CD14-positive monocyte (primary cell): Measurements from ENCODE around the gene ARHGAP30. TPM values are rescaled to one million over a fixed set of nuclear protein-coding genes. Genes with fewer than 3 reads are reported as not detected.

Experiments
- DNase-seq, 3 donors: peaks; one replicate each; pipeline ENCODE4 v3.0.0-alpha.2; 2011 to 2022
- H2AFZ ChIP-seq: 2 replicates; pipeline ENCODE4 v1.6.0; 2012; ENCODE audit warnings: mild to moderate bottlenecking, low read depth, low read length, inconsistent platforms; ENCODE audit not compliant: insufficient read depth, poor library complexity, severe bottlenecking
- H3K27ac ChIP-seq, 2 donors: 1 replicate in 1 of 2; 2 replicates in 1 of 2; pipeline ENCODE4 v1.5.1; 2012 to 2013; ENCODE audit warnings: low read length in 2 of 2, control low read depth in 1 of 2, inconsistent platforms in 1 of 2, low read depth in 1 of 2, mild to moderate bottlenecking in 1 of 2
- H3K27me3 ChIP-seq, 2 donors: one replicate each; pipeline versions ENCODE4 v1.6.0 to v1.6.1; 2011 to 2013; ENCODE audit warnings: low read length in 2 of 2; ENCODE audit not compliant: control insufficient read depth in 2 of 2, insufficient read depth in 2 of 2
- H3K36me3 ChIP-seq, 2 donors: replicated peaks in 1 of 2; 1 replicate in 1 of 2; 2 replicates in 1 of 2; pipeline versions ENCODE4 v1.5.1 to v1.6.1; 2012 to 2013; ENCODE audit warnings: low read length in 2 of 2, control low read depth in 1 of 2, inconsistent platforms in 1 of 2, mild to moderate bottlenecking in 1 of 2; ENCODE audit not compliant: insufficient read depth in 2 of 2, control insufficient read depth in 1 of 2
- H3K4me1 ChIP-seq, 2 donors: 1 replicate in 1 of 2; 2 replicates in 1 of 2; pipeline versions ENCODE4 v1.5.1 to v1.6.1; 2012 to 2013; ENCODE audit warnings: low read length in 2 of 2, control low read depth in 1 of 2, inconsistent platforms in 1 of 2, mild to moderate bottlenecking in 1 of 2, moderate library complexity in 1 of 2; ENCODE audit not compliant: insufficient read depth in 2 of 2, control insufficient read depth in 1 of 2
- H3K4me2 ChIP-seq: replicated peaks from 2 replicates; pipeline ENCODE3; 2012; ENCODE audit warnings: low read length, moderate library complexity, mild to moderate bottlenecking; ENCODE audit not compliant: poor library complexity, severe bottlenecking; ENCODE audit errors: extremely low read depth
- H3K4me3 ChIP-seq, 3 experiments: fragments of 200-600 bp in 1 of 3; sonication (generic) in 1 of 3; replicated peaks in 1 of 3; 1 replicate in 2 of 3; 2 replicates in 1 of 3; pipeline ENCODE4 v1.5.1; 2011 to 2013; ENCODE audit warnings: low read length in 3 of 3, mild to moderate bottlenecking in 3 of 3, control low read depth in 2 of 3, low read depth in 2 of 3, inconsistent platforms in 1 of 3, moderate library complexity in 1 of 3
- H3K79me2 ChIP-seq: 2 replicates; pipeline ENCODE4 v1.6.0; 2012; ENCODE audit warnings: mild to moderate bottlenecking, control low read depth, inconsistent platforms, low read length, moderate library complexity; ENCODE audit not compliant: insufficient read depth
- H3K9ac ChIP-seq: 2 replicates; pipeline ENCODE4 v1.6.0; 2017; ENCODE audit warnings: low read length, mild to moderate bottlenecking; ENCODE audit not compliant: insufficient read depth, poor library complexity, severe bottlenecking
- H3K9me3 ChIP-seq, 2 donors: replicated peaks in 1 of 2; 1 replicate in 1 of 2; 2 replicates in 1 of 2; pipeline versions ENCODE4 v1.5.1 to v1.6.1; 2012 to 2013; ENCODE audit warnings: low read length in 2 of 2, control low read depth in 1 of 2; ENCODE audit not compliant: control insufficient read depth in 1 of 2, insufficient read depth in 1 of 2
- H4K20me1 ChIP-seq: 2 replicates; pipeline ENCODE4 v1.6.0; 2012; ENCODE audit warnings: mild to moderate bottlenecking, low read length, control low read depth, moderate library complexity; ENCODE audit not compliant: insufficient read depth
- H3K27ac Mint-ChIP-seq, 7 donors: one replicate each; pipeline ENCODE4 v1.8.0; 2020; ENCODE audit warnings: mild to moderate bottlenecking in 7 of 7, mixed read lengths in 7 of 7, moderate library complexity in 6 of 7, inconsistent platforms in 2 of 7
- H3K27me3 Mint-ChIP-seq, 3 donors: one replicate each; pipeline ENCODE4 v1.8.0; 2021 to 2022; ENCODE audit warnings: low read depth in 3 of 3, mild to moderate bottlenecking in 3 of 3, mixed read lengths in 3 of 3, moderate library complexity in 3 of 3, inconsistent platforms in 1 of 3
- H3K36me3 Mint-ChIP-seq, 2 donors: one replicate each; pipeline ENCODE4 v1.8.0; 2020; ENCODE audit warnings: mixed read lengths in 2 of 2, inconsistent platforms in 1 of 2, mild to moderate bottlenecking in 1 of 2
- H3K4me1 Mint-ChIP-seq: one replicate; pipeline ENCODE4 v1.8.0; 2020; ENCODE audit warnings: mild to moderate bottlenecking, mixed read lengths
- H3K4me3 Mint-ChIP-seq, 2 donors: one replicate each; pipeline ENCODE4 v1.8.0; 2020; ENCODE audit warnings: mild to moderate bottlenecking in 2 of 2, mixed read lengths in 2 of 2, moderate library complexity in 1 of 2
- H3K9me3 Mint-ChIP-seq, 7 donors: one replicate each; pipeline ENCODE4 v1.8.0; 2020 to 2022; ENCODE audit warnings: mixed read lengths in 7 of 7, mild to moderate bottlenecking in 6 of 7, moderate library complexity in 6 of 7, inconsistent platforms in 2 of 7
- CTCF ChIP-seq: fragments of 200-600 bp; IDR thresholded peaks from one replicate; pipeline ENCODE4 v1.8.0; 2022; ENCODE audit warnings: antibody characterized with exemption, mild to moderate bottlenecking
- WGBS: methylation state at CpG from one replicate; pipeline ENCODE4 v1.1.5; 2013; ENCODE audit warnings: missing lambda C conversion rate; ENCODE audit not compliant: insufficient coverage; 5-methylcytosine and 5-hydroxymethylcytosine counted together
- intact Hi-C, 2 donors: fragments of 100-400 bp; cut with micrococcal nuclease; formaldehyde crosslinking; loops; one replicate each; pipeline versions ENCODE4 v1.15.0 to v1.15.1; 2023
- polyA plus RNA-seq, 3 donors: library from polyadenylated mRNA; depleted of rRNA in 1 of 3; unstranded in 2 of 3; stranded (reverse) in 1 of 3; fragments of 300-500 nt in 2 of 3; fragments of >200 nt in 1 of 3; fragmentation: Illumina TruSeq in 2 of 3; gene quantifications; 1 replicate in 2 of 3; 2 replicates in 1 of 3; pipeline ENCODE4 v1.2.3, GENCODE V29; 2012 to 2021

ARHGAP30 gene
- polyA plus RNA-seq, 3 donors, result 101 to 140 (median 129) TPM

DNA sequence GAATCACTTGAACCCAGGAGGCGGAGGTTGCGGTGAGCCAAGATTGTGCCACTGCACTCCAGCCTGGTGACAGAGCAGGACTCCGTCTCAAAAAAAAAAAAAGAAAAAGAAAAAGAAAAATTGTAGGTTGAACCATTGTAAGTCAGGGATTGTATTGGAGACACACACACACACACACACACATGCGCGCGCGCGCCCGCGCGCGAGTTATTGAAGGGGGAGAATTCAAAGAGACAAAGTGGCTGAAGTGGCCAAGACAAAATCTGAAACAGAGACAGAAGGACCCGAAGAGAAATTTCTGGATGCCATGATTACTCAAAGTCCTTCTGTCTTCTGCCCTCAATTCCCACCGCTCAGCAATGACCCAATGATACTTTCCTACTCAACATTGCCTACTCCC, 24.8 kb upstream of the ARHGAP30 start:
- Histone ChIP-seq H4K20me1 (no peaks in the 10 kb centered on the region), H3K4me2 (no peak overlapping the region), H3K79me2 (no peaks in the 10 kb centered on the region), H3K9ac (no peak overlapping the region), H3K27me3 (peaks cover 0 to 7% of the 10 kb centered on the region in 2 donors), H3K4me1 (peaks cover 37 to 44% of the 10 kb centered on the region in 2 donors), H3K9me3 (no peaks in the 10 kb centered on the region), H3K36me3 (peaks cover 0 to 5% of the 10 kb centered on the region in 2 donors), H2AFZ (no peak overlapping the region), H3K4me3 (no peak overlapping the region), H3K27ac (no peak overlapping the region)
- Mint-ChIP-seq H3K9me3 (peaks cover 0 to 5% (median 0%) of the 10 kb centered on the region in 7 donors), H3K27ac (peak overlapping the region in 1 of 7 donors; percentile 35), H3K27me3 (peaks cover 8 to 24% (median 10%) of the 10 kb centered on the region in 3 donors), H3K4me1 (peaks cover 61% of the 10 kb centered on the region), H3K4me3 (peak overlapping the region in 1 of 2 donors; percentile 27), H3K36me3 (peaks cover 7 to 9% of the 10 kb centered on the region in 2 donors)
- no peak for DNase-seq
- TF ChIP-seq CTCF, result no peak
- intact Hi-C loops, result no loop called here
- 100% methylated on average over 1 of the region's 14 CpGs for WGBS

DNA sequence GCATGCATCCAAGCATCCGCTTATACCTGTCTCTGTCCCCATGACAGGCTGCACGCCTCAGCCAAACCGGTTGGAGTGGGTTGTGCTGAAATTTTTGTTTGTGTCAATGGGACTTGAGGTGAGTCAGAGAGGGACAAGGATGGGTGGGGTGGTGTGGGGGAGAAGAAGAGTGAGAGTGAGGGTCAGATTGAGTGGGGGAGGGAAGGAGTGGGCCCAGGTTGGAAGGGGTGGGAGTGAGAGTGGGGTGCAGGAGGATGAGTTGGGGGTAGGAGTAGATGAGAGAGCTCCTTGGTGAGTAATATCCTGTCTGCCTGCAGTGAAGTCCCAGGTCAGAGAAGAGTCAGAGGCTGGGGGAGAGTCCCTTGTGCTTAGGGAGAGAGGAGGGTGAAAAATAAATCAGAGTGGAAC, 22.9 kb upstream of the ARHGAP30 start:
- Histone ChIP-seq H4K20me1 (no peaks in the 10 kb centered on the region), H3K4me1 (peaks cover 40 to 48% of the 10 kb centered on the region in 2 donors), H2AFZ (no peak overlapping the region), H3K79me2 (no peaks in the 10 kb centered on the region), H3K27me3 (no peaks in the 10 kb centered on the region), H3K27ac (no peak overlapping the region), H3K9ac (no peak overlapping the region), H3K36me3 (no peaks in the 10 kb centered on the region), H3K4me3 (no peak overlapping the region), H3K9me3 (no peaks in the 10 kb centered on the region), H3K4me2 (no peak overlapping the region)
- Mint-ChIP-seq H3K27me3 (peaks cover 0 to 16% (median 5%) of the 10 kb centered on the region in 3 donors), H3K4me3 (no peak overlapping the region), H3K36me3 (peaks cover 0 to 3% of the 10 kb centered on the region in 2 donors), H3K27ac (peak overlapping the region in 3 of 7 donors; percentile 4 to 34 (median 17)), H3K9me3 (peaks cover 0 to 2% (median 0%) of the 10 kb centered on the region in 7 donors), H3K4me1 (peaks cover 66% of the 10 kb centered on the region)
- intact Hi-C loops, result no loop called here
- DNase-seq, result peak in 2 of 3 donors; percentile 26 to 67
- TF ChIP-seq CTCF, result no peak
- WGBS, result 96% methylated on average over 3 of the region's 3 CpGs
